ENCODE data around the gene ZNF608. TPM values are rescaled to one million over a fixed set of nuclear protein-coding genes. Genes with fewer than 3 reads are reported as not detected.

The ZNF608 gene
- total RNA-seq, 4 donors from 2014 or later, result 16.3 to 34.8 (median 23.7) TPM

DNA sequence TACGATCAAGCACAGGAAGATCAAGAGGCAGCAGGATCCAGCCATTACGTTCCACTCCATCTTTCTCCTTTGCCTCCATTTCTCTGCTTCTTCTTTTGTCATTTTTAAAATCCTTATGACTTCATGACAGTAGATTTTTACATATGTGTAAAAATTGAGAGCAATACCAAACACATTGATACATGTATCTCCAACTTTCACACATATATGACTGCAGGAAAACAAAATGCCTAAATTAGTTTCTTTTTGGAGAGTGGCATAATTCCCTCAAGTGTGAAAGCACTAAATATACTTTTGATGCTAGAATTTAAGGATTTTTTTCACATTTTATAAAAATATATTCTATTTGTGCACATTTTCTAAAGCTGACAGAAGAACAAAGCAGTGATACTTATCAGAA, 8.6 kb upstream of the ZNF608 start:
- H3K27me3 ChIP-seq, result no peaks in the 10 kb centered on the region
- 46 to 50% methylated on average over 2 of the region's 2 CpGs for WGBS, 2 donors
- no peak for TF ChIP-seq POLR2A (IDR thresholded peaks at IDR 0.05)
- TF ChIP-seq EP300 (IDR thresholded peaks at IDR 0.05), result peak in 1 of 2 donors; percentile 6
- no peaks in the 10 kb centered on the region for H3K9me3 ChIP-seq
- H3K4me3 ChIP-seq, result peak overlapping the region in 2 of 4 donors; percentile 3 to 4
- DNase-seq (ENCODE audit: low spot score in 2 of 2), result no peak
- peaks cover 0 to 8% (median 0%) of the 10 kb centered on the region in 4 donors for H3K4me1 ChIP-seq
- H3K27ac ChIP-seq, result peak overlapping the region; percentile 31 to 76 (median 44)
- no peaks in the 10 kb centered on the region for H3K36me3 ChIP-seq

- H3K4me1 ChIP-seq, result peaks cover 0 to 11% (median 0%) of the 10 kb centered on the region in 4 donors
- TF ChIP-seq EP300 (IDR thresholded peaks at IDR 0.05) (peak; percentile 3 to 51), POLR2A (IDR thresholded peaks at IDR 0.05) (no peak)
- no peaks in the 10 kb centered on the region for H3K36me3 ChIP-seq
- H3K27me3 ChIP-seq, result no peaks in the 10 kb centered on the region
- no peak for DNase-seq (ENCODE audit: low spot score in 2 of 2)
- H3K9me3 ChIP-seq, result no peaks in the 10 kb centered on the region
- WGBS, 2 donors, result 38 to 45% methylated on average over 7 of the region's 7 CpGs
- peak overlapping the region in 2 of 4 donors; percentile 3 to 4 for H3K4me3 ChIP-seq
- H3K27ac ChIP-seq, result peak overlapping the region; percentile 31 to 76 (median 44)
Measured at GRCh38 chr5:124754206-124754927, 7.9 kb upstream of the ZNF608 start.

GRCh38 chr5:124752854-124753720, 6.6 kb upstream of the ZNF608 start:
- Histone ChIP-seq H3K4me3 (no peak overlapping the region), H3K27ac (no peak overlapping the region), H3K9me3 (no peaks in the 10 kb centered on the region), H3K4me1 (peaks cover 0 to 12% (median 0%) of the 10 kb centered on the region in 4 donors), H3K27me3 (no peaks in the 10 kb centered on the region), H3K36me3 (no peaks in the 10 kb centered on the region)
- WGBS, 2 donors, result 79 to 82% methylated on average over 6 of the region's 6 CpGs
- TF ChIP-seq, protein P1, sequence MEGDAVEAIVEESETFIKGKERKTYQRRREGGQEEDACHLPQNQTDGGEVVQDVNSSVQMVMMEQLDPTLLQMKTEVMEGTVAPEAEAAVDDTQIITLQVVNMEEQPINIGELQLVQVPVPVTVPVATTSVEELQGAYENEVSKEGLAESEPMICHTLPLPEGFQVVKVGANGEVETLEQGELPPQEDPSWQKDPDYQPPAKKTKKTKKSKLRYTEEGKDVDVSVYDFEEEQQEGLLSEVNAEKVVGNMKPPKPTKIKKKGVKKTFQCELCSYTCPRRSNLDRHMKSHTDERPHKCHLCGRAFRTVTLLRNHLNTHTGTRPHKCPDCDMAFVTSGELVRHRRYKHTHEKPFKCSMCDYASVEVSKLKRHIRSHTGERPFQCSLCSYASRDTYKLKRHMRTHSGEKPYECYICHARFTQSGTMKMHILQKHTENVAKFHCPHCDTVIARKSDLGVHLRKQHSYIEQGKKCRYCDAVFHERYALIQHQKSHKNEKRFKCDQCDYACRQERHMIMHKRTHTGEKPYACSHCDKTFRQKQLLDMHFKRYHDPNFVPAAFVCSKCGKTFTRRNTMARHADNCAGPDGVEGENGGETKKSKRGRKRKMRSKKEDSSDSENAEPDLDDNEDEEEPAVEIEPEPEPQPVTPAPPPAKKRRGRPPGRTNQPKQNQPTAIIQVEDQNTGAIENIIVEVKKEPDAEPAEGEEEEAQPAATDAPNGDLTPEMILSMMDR (IDR thresholded peaks at IDR 0.05), result no peak
- TF ChIP-seq EP300 (IDR thresholded peaks at IDR 0.05) (no peak), POLR2A (IDR thresholded peaks at IDR 0.05) (no peak)
- DNase-seq (ENCODE audit: low spot score in 2 of 2), result no peak

DNA sequence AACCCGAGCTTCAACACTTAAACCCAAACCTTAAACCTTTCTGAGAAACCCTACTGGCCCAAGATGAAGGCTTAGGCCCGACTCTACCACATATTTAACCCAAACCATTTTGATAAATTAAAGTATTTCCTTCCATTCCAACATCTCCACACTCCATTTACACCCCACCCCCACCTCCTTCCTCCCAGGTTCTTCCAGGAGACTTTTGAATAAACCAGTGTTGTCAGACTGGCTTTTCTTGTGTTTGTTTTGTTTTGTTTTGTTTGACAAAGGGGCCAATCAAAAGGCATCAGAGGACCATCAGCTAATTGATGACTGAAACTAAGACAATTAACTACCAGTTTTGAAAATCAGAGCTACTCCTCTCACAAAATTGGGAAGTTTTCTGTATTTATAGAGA, 4.6 kb upstream of the ZNF608 start:
- DNase-seq (ENCODE audit: low spot score in 2 of 2), result no peak
- no peak for TF ChIP-seq POLR2A (IDR thresholded peaks at IDR 0.05)
- TF ChIP-seq, protein P1 (IDR thresholded peaks at IDR 0.05), result no peak
- no peak for TF ChIP-seq EP300 (IDR thresholded peaks at IDR 0.05)
- Histone ChIP-seq H3K36me3 (no peaks in the 10 kb centered on the region), H3K4me1 (peaks cover 0 to 14% (median 0%) of the 10 kb centered on the region in 4 donors), H3K9me3 (no peaks in the 10 kb centered on the region), H3K27ac (peak overlapping the region in 1 of 4 donors; percentile 98), H3K27me3 (no peaks in the 10 kb centered on the region), H3K4me3 (no peak overlapping the region)
- WGBS, 2 donors, result 89 to 97% methylated on average over 2 of the region's 2 CpGs

GRCh38 chr5:124748687-124749594, 2.5 kb upstream of the ZNF608 start:
- H3K27ac ChIP-seq, result peak overlapping the region; percentile 87 to 98 (median 89)
- H3K27me3 ChIP-seq, result no peaks in the 10 kb centered on the region
- peak overlapping the region; percentile 47 to 62 (median 56) for H3K4me3 ChIP-seq
- peak; percentile 52 to 67 for DNase-seq (ENCODE audit: low spot score in 2 of 2)
- no peaks in the 10 kb centered on the region for H3K9me3 ChIP-seq
- H3K36me3 ChIP-seq, result no peaks in the 10 kb centered on the region
- 6 to 7% methylated on average over 25 of the region's 25 CpGs for whole genome bisulfite sequencing, 2 donors
- TF ChIP-seq, protein P1 (IDR thresholded peaks at IDR 0.05), result no peak
- peak in 1 of 2 donors; percentile 58 for TF ChIP-seq EP300 (IDR thresholded peaks at IDR 0.05)
- peak; percentile 26 to 56 for TF ChIP-seq POLR2A (IDR thresholded peaks at IDR 0.05)
- H3K4me1 ChIP-seq, result peaks cover 0 to 21% (median 0%) of the 10 kb centered on the region in 4 donors

Data from tibial nerve (tissue), 4 donors.